H54 (cell line): Measurements from ENCODE around the gene LPAR1.

ENCODE experiments used
- DNase-seq: peaks from one replicate; pipeline ENCODE4 v3.0.0; 2011; ENCODE audit warnings: low spot score, mixed read lengths; ENCODE audit not compliant: insufficient read length
- FAIRE-seq: peaks from 3 replicates; lab custom pipeline; 2011; peaks lifted over from hg19 to GRCh38; lab: Jason Lieb, UNC
- POLR2A ChIP-seq: IDR thresholded peaks from 2 replicates; pipeline ENCODE4 v1.6.1; 2011; ENCODE audit warnings: low read depth, mild to moderate bottlenecking, low read length

Gene LPAR1

DNA sequence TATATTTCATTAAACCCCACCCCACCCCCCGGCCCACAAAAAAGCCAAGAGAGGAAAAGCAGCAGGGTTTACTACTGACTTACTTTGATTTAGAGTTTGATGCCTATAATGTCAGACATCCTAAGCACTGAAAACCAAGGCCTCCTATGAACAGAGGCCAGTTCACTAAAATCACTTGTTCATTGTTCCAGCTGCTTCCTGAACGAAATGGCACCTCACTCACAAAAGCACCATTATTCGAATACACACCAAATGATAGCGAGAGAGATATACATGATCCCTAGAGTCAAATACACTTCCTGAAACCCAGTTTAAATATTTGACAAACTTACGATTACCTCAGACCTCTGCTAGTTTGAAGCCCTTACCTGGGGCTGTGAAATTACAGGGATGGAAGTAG, 66.6 kb downstream of the LPAR1 start:
- no peak for TF ChIP-seq POLR2A
- no peak for FAIRE-seq

DNA sequence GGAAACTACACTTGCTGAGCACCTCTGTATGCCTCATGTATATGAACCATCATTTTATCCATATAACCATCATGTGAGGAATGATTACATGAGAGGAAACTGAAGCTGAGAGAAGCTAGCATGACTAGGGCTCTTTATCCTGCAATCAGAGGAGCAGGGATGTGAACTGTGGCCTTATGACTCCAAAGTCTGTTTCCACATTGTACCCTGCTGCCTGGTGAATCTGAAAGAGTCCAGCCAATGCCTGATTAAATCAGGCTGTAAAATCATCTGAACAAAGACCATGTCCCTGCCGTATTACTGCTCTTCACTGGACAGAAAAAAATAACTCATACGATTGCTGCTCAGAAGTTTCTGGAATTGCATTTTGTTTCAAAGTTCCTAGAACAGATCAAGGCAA, 67.0 kb downstream of the LPAR1 start:
- DNase-seq (no peak), FAIRE-seq (no peak)
- no peak for TF ChIP-seq POLR2A

More for the DNA sequence above, 66.6 kb downstream of the LPAR1 start:
- no peak for DNase-seq

DNA sequence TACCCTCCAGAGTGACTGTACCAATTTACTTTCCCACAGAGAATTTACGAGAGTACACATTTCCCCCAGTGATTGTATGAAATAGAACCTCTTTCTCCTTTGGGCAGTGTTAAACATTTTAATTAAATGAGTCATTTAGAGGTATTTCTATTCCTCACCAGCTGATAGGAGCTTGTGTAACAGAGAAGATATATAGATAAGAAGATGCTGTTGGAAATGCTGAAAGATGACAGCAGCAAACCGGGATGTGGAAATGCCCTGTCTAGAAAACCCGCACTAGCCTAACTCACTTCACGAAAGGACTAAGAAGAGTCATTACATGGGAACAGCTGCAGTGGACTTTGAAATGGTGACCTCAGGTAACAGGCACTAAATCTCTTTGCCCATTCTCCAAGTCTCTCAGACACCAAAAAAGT, 68.3 kb downstream of the LPAR1 start:
- DNase-seq = peak; percentile 42
- TF ChIP-seq POLR2A = no peak
- peak; percentile 58 for FAIRE-seq

DNA sequence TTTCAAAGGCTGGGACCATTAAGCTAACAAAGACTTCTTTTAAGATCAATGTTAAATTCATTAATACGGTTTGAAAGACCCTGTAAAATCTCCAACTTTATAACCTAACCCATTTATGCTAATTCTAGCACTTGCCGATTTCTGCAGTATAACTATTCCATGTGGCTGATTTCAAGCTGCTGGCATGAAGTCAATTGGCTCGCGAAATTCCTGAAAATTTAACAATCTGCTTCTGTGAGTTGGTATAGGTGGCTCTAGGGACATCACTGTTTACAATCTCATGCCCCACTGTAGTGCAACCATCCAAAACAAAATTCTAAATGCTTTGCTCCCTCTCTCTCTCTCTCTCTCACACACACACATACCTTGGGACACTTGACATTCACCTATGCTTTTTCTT, 70.2 kb downstream of the LPAR1 start:
- DNase-seq (no peak), FAIRE-seq (no peak)
- TF ChIP-seq POLR2A = no peak

DNA sequence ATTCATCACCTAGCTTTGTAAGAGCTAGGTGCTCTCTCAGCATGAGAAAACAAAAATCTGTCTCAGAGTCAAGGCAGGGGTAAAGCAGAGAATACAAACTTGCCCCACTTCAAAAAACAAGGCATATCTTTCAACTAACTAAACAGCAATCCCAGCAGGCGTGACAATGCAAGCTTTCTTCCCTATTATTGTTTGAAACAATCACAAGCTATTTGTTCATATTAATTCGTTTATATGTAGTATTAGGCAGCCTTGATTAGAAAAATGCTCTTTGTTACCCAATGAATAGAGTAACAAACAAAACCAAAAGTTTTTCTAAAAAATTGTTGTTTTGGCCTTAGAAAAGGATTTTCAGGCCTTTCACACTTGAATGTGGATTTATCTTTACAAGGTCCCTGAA, 71.1 kb downstream of the LPAR1 start:
- DNase-seq (no peak), FAIRE-seq (no peak)
- TF ChIP-seq POLR2A = no peak

DNA sequence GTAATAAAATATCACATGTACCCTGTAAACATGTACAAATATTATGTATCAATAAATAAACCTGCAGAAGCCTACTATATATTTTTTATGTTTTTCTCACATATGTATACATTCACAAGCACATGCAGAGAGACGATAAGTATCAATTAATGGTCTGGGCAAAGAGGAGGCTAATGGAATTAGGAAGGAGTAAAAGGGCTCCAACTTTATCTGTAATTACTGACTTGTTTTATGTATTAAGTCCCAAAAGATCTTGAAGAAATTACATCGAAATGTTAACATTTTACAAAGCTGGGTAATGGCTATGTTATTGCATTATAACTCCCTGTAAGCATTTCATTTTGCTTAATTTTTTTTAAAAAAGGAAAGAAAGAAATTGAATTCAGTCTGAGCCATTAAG, 78.0 kb downstream of the LPAR1 start:
- FAIRE-seq = peak; percentile 11

DNA sequence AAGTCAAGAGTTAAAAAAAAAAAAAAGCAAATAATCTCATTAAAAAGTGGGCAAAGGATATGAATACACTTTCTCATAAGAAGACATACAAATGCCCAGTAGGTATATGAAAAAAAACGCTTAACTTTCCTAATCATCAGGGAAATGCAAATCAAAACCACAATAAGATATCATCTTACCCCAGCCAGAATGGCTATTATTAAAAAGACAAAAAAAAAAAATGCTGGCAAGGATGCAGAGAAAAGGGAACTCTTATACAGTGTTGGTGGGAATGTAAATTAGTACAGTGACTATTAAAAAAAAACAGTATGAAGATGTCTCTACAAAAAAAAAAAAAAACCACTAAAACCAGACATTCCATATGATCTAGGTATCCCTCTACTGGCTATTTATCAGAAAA, 79.4 kb downstream of the LPAR1 start:
- no peak for TF ChIP-seq POLR2A
- DNase-seq (no peak), FAIRE-seq (peak; percentile 30)

More for the DNA sequence above, 78.0 kb downstream of the LPAR1 start:
- no peak for TF ChIP-seq POLR2A
- DNase-seq = no peak

DNA sequence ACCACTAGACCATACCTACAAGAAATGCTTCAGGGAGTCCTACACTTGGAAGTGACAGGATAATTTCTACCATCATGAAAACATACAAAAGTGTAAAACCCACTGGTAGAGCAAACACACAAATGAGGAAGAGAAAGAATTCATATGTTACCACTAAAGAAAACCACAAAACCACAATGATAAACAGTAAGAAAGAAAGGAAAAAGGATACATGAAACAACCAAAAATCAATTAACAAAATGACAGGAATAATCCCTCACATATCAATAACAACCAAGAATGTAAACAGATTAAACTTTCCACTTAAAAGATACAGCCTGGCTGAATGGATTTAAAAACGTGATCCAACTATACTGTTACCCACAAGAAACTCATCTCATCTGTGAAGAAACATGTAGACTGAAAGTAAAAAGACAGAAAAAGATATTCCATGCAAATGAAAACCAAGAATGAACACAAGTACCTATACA, 83.4 kb downstream of the LPAR1 start:
- peak; percentile 89 for FAIRE-seq
- no peak for TF ChIP-seq POLR2A
- no peak for DNase-seq

DNA sequence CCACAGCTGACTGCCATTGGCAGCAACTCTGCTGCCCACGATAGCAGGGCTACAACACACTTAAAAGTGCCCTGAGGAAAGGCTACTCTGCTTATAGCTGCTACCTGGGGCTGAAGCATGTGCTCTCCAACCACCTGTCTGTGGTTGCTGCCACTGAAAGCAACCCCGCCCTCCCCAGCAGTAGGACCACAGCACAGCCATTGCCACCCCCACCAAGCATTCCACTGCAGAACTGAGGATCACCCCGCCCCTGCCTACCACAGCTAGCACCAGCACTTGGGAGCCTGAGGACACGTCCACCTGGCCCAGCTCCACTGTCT, 85.8 kb downstream of the LPAR1 start:
- TF ChIP-seq POLR2A = no peak
- no peak for DNase-seq
- FAIRE-seq = no peak

DNA sequence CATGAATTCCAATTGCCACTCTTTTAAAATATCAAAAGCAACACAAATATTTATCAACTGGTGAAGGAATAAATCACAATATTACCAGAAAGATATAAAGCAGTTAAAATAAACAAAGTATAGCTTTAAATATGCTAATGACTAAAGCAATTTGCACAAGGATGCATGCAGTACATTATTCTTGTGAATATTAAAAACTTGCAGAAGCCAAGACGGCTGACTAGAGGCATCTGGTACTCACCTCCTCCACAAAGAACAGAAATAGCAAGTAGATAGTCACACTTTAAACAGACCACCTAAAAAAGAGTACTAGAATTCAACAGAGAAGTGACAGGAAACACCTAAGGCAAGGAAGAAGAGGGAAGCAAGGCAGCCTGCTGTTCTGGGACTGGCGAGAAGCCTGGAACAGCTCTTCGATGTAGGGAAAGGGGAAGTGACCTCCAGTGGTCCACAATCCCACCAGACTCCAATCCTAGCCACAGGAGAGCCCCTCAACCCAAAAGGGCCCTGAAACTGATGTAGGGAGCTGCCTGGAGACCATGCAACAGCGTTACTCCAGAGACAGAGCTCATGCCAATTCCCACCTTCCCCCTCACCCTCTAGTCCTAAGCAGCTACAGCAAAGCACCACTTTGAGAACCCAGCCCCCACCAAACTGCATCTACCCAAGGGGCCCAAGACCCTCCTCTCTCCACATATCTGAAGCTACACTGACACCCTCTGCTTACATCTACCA, 86.3 kb downstream of the LPAR1 start:
- DNase-seq = no peak
- TF ChIP-seq POLR2A = no peak
- no peak for FAIRE-seq

DNA sequence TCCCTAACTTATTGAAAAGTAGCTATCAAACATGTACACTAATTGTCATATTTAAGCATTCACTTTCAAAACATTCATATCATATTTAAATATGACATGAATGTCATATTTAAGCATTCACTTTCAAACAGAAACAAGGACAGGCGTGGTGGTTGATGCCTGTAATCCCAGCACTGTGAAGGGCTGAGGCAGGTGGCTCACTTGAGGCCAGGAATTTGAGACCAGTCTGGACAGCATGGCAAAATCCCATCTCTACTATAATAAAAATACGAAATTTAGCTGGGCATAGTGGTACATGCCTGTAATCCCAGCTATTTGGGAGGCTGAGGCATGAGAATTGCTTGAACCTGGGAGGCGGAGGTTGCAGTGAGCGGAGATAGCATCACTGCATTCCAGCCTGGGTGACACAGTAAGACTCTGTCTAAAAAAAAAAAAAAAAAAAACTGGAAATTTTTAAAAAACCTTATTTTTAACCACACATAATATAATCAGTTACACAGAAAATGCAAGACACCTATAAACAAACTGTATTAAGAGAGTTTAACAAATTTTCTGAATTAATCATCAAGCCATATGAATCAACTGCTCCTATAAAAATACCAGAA, 88.1 kb downstream of the LPAR1 start:
- no peak for TF ChIP-seq POLR2A
- no peak for FAIRE-seq
- no peak for DNase-seq

DNA sequence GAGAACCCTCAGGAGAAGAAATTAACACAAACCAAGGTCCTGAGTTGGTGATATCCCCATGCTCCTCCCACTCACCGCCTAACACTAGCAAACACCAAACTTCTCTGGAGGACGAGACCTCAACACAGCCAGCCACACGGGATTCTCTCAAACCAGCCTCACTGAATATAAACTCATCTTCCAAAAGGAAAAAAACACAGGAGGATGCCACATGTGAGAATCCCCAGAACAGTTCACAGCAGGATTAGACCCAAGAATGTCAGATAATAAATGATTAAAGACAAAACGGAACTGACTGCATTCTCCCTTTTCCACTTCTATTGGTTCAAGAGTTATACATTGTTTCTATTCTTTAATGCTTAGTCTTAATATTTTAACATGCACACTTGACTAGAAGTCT, 89.2 kb downstream of the LPAR1 start:
- peak; percentile 82 for FAIRE-seq
- no peak for TF ChIP-seq POLR2A
- no peak for DNase-seq

DNA sequence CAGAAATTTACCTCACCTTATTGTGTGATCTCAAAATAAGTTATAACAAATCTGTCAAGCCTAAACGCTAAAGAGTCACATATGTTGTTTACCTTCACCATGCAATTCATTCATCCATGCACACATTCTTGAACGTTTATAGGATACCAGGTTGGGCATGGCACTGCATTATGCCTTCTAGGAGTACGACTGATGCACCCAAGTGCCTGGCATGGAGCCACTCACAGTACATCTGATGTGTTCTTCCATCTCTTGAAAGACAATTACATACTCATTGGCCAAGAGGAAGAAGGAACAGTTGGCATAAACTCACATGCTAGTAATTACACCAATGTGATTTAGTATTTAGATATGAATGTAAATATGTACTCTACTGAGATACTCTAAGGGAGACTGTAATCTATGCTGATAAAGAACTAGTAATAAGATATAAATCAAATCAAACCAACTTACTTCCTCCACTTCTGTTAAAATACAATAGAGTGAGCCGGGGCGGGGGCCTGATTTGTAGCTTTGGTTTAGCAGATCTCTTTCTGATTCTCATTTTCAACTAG, 90.7 kb downstream of the LPAR1 start:
- DNase-seq = no peak
- FAIRE-seq = no peak
- TF ChIP-seq POLR2A = no peak

DNA sequence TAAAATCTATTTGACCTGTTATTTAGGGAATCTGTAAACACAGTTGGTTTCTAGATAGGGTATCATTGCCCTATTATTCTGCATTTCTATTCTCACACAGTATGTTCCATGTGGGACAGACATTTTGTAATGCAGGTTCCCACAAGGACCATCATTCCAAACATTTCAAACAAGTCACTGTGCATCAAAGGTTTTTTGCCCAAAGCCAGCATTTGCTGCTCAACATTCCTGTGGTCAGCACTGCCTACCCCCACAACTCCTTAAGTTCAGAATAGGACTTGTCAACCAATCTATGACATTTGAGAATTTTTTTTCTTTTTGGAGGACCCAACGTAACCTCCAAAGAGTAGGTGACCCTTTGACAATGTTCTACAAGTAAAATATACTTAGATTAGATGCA, 95.7 kb downstream of the LPAR1 start:
- FAIRE-seq (peak; percentile 89), DNase-seq (no peak)
- TF ChIP-seq POLR2A = no peak
